Measurements from ENCODE around the gene SRP9.
A peak's percentile ranks its signal among the peaks of the same experiment; 100 is the strongest.

SRP9 gene

GRCh38 chr1:225777583-225778336 is at the start of gene SRP9:
Gene SRP9 (plus strand): TSS chr1:225777826. CDS start chr1:225777941, 115 bp downstream.
- no peaks in the 10 kb centered on the region for H3K27me3 Mint-ChIP-seq
- H3K9me3 Mint-ChIP-seq, result no peaks in the 10 kb centered on the region
- H3K36me3 Mint-ChIP-seq, result peaks cover 18% of the 10 kb centered on the region
- ATAC-seq, result peak; percentile 100
- H3K4me1 Mint-ChIP-seq, result peaks cover 28% of the 10 kb centered on the region
- H3K4me3 Mint-ChIP-seq, result no peak within 1 kb of the TSS
- H3K27ac Mint-ChIP-seq, result no peak within 1 kb of the TSS

GRCh38 chr1:225731491-225731890 is 46.1 kb upstream of the SRP9 start:
- Mint-ChIP-seq H3K9me3 (no peaks in the 10 kb centered on the region), H3K4me1 (no peaks in the 10 kb centered on the region), H3K27ac (no peak overlapping the region), H3K4me3 (no peak overlapping the region), H3K36me3 (no peaks in the 10 kb centered on the region), H3K27me3 (peaks cover 1% of the 10 kb centered on the region)
- ATAC-seq, result no peak

GRCh38 chr1:225733254-225733653 is 44.4 kb upstream of the SRP9 start:
- Mint-ChIP-seq H3K27me3 (no peaks in the 10 kb centered on the region), H3K4me3 (no peak overlapping the region), H3K27ac (no peak overlapping the region), H3K36me3 (no peaks in the 10 kb centered on the region), H3K4me1 (no peaks in the 10 kb centered on the region), H3K9me3 (no peaks in the 10 kb centered on the region)
- ATAC-seq, result no peak

- H3K27ac Mint-ChIP-seq, result no peak overlapping the region
- no peaks in the 10 kb centered on the region for H3K4me1 Mint-ChIP-seq
- H3K27me3 Mint-ChIP-seq, result no peaks in the 10 kb centered on the region
- H3K4me3 Mint-ChIP-seq, result no peak overlapping the region
- no peaks in the 10 kb centered on the region for H3K9me3 Mint-ChIP-seq
- ATAC-seq, result no peak
- no peaks in the 10 kb centered on the region for H3K36me3 Mint-ChIP-seq
Measured at GRCh38 chr1:225735252-225736149, 42.1 kb upstream of the SRP9 start.

GRCh38 chr1:225736437-225737098 is 41.1 kb upstream of the SRP9 start:
- Mint-ChIP-seq H3K4me3 (no peak overlapping the region), H3K27me3 (no peaks in the 10 kb centered on the region), H3K4me1 (no peaks in the 10 kb centered on the region), H3K36me3 (no peaks in the 10 kb centered on the region), H3K9me3 (no peaks in the 10 kb centered on the region), H3K27ac (no peak overlapping the region)
- no peak for ATAC-seq

- no peaks in the 10 kb centered on the region for H3K9me3 Mint-ChIP-seq
- no peak overlapping the region for H3K4me3 Mint-ChIP-seq
- H3K27me3 Mint-ChIP-seq, result no peaks in the 10 kb centered on the region
- H3K27ac Mint-ChIP-seq, result no peak overlapping the region
- H3K36me3 Mint-ChIP-seq, result no peaks in the 10 kb centered on the region
- ATAC-seq, result no peak
- H3K4me1 Mint-ChIP-seq, result no peaks in the 10 kb centered on the region
Measured at GRCh38 chr1:225737161-225737560, 40.5 kb upstream of the SRP9 start.

- Mint-ChIP-seq H3K27ac (no peak overlapping the region), H3K4me3 (no peak overlapping the region), H3K27me3 (no peaks in the 10 kb centered on the region)
Measured at GRCh38 chr1:225737866-225738265, 39.8 kb upstream of the SRP9 start.

GRCh38 chr1:225738763-225739162 is 38.9 kb upstream of the SRP9 start:
- Mint-ChIP-seq H3K27ac (no peak overlapping the region), H3K4me1 (no peaks in the 10 kb centered on the region), H3K4me3 (no peak overlapping the region), H3K9me3 (no peaks in the 10 kb centered on the region), H3K27me3 (no peaks in the 10 kb centered on the region), H3K36me3 (no peaks in the 10 kb centered on the region)
- ATAC-seq, result no peak

More at GRCh38 chr1:225737866-225738265, 39.8 kb upstream of the SRP9 start:
- no peak for ATAC-seq
- Mint-ChIP-seq H3K9me3 (no peaks in the 10 kb centered on the region), H3K4me1 (no peaks in the 10 kb centered on the region), H3K36me3 (no peaks in the 10 kb centered on the region)

- H3K9me3 Mint-ChIP-seq, result no peaks in the 10 kb centered on the region
- no peak overlapping the region for H3K4me3 Mint-ChIP-seq
- no peak for ATAC-seq
- no peaks in the 10 kb centered on the region for H3K4me1 Mint-ChIP-seq
- no peak overlapping the region for H3K27ac Mint-ChIP-seq
- no peaks in the 10 kb centered on the region for H3K27me3 Mint-ChIP-seq
- no peaks in the 10 kb centered on the region for H3K36me3 Mint-ChIP-seq
Measured at GRCh38 chr1:225739542-225740107, 38.0 kb upstream of the SRP9 start.

- no peaks in the 10 kb centered on the region for H3K27me3 Mint-ChIP-seq
- H3K27ac Mint-ChIP-seq, result no peak overlapping the region
Measured at GRCh38 chr1:225744745-225745144, 32.9 kb upstream of the SRP9 start.

GRCh38 chr1:225745273-225745672 is 32.4 kb upstream of the SRP9 start:
- Mint-ChIP-seq H3K4me3 (no peak overlapping the region), H3K27ac (no peak overlapping the region), H3K36me3 (no peaks in the 10 kb centered on the region), H3K9me3 (no peaks in the 10 kb centered on the region), H3K27me3 (no peaks in the 10 kb centered on the region), H3K4me1 (no peaks in the 10 kb centered on the region)
- ATAC-seq, result no peak

More at GRCh38 chr1:225744745-225745144, 32.9 kb upstream of the SRP9 start:
- no peaks in the 10 kb centered on the region for H3K4me1 Mint-ChIP-seq
- ATAC-seq, result no peak
- no peaks in the 10 kb centered on the region for H3K9me3 Mint-ChIP-seq
- H3K36me3 Mint-ChIP-seq, result no peaks in the 10 kb centered on the region
- H3K4me3 Mint-ChIP-seq, result no peak overlapping the region

- ATAC-seq, result peak; percentile 26
- Mint-ChIP-seq H3K4me3 (no peak overlapping the region), H3K27me3 (no peaks in the 10 kb centered on the region), H3K9me3 (no peaks in the 10 kb centered on the region), H3K36me3 (no peaks in the 10 kb centered on the region), H3K27ac (no peak overlapping the region), H3K4me1 (no peaks in the 10 kb centered on the region)
Measured at GRCh38 chr1:225746361-225747179, 31.1 kb upstream of the SRP9 start.

GRCh38 chr1:225747566-225747965 is 30.1 kb upstream of the SRP9 start:
- no peak for ATAC-seq
- Mint-ChIP-seq H3K27ac (no peak overlapping the region), H3K4me3 (no peak overlapping the region), H3K27me3 (no peaks in the 10 kb centered on the region), H3K9me3 (no peaks in the 10 kb centered on the region), H3K36me3 (no peaks in the 10 kb centered on the region), H3K4me1 (no peaks in the 10 kb centered on the region)

GRCh38 chr1:225748529-225748928 is 29.1 kb upstream of the SRP9 start:
- no peak for ATAC-seq
- no peaks in the 10 kb centered on the region for H3K4me1 Mint-ChIP-seq
- H3K4me3 Mint-ChIP-seq, result no peak overlapping the region
- H3K27me3 Mint-ChIP-seq, result no peaks in the 10 kb centered on the region
- no peak overlapping the region for H3K27ac Mint-ChIP-seq
- H3K36me3 Mint-ChIP-seq, result no peaks in the 10 kb centered on the region
- H3K9me3 Mint-ChIP-seq, result no peaks in the 10 kb centered on the region

Measured in stimulated activated memory B cell treated with anti-CD40 and anti-IgM and Interleukin-4, amounts not matched to agents 10 μg/mL and 1 μg/mL and 100 μg/mL, for 72 hours (primary cell).